Measurements from ENCODE around the gene SDK1.
"Not testable (repeated sequence)": the region's sequence is repeated elsewhere in the genome, so short reads cannot be mapped to it uniquely, and the experiment has no call there.

Gene SDK1

DNA sequence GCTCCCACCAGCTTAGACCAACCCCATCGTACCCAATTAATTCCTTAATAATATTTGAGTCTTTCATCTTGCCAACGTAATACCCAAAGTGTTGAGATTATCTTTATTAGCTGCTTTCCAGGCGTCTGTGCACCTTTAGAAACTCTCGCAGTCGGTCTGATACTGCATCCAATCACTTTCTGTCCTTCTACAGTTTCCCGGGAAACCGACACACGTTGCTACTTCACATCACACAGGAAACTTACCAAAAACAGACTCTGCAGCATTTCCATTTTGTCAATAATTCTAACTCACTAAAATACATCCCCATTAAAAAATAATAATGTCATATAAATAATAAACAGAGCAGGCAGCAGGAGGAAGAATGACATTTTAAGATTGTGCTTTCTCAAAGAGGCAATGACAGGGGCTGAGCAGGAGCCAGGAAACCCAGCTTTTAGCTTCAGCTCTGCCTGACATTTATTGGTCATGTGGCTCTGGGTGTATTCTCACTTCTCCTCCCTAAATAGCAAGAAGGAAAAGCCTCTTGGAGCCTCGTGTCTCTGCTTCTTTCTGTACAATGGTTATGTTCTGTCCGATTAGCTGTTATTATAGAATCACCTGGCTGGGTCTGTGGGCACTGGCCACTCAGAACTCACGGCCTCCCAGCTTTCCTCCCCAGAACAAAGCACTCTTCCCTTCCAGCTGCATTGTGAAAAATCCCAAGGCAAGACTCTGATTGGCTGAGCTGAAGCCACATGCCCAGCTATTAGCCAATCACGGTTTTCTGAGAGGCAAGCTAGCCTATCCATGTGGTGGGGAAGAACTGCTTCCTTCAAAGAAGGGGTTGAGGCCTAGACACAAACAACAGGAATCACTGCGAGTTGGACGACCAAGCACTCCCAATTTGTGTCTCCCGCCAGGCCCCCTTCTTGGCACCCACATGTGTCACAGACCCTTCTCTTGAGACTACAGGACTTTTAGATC, 956.4 kb downstream of the SDK1 start:
- no peak for DNase-seq (ENCODE audit: low read depth in 2 of 2, low spot score in 1 of 2)

DNA sequence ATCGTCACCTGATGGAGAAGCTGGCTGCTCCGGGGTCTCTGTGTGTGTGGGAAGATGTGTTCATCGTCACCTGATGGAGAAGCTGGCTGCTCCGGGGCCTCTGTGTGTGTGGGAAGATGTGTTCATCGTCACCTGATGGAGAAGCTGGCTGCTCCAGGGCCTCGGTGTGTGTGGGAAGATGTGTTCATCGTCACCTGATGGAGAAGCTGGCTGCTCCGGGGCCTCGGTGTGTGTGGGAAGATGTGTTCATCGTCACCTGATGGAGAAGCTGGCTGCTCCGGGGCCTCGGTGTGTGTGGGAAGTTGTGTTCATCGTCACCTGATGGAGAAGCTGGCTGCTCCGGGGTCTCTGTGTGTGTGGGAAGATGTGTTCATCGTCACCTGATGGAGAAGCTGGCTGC, 959.1 kb downstream of the SDK1 start:
- DNase-seq (ENCODE audit: low read depth in 2 of 2, low spot score in 1 of 2), result not testable (repeated sequence)

DNA sequence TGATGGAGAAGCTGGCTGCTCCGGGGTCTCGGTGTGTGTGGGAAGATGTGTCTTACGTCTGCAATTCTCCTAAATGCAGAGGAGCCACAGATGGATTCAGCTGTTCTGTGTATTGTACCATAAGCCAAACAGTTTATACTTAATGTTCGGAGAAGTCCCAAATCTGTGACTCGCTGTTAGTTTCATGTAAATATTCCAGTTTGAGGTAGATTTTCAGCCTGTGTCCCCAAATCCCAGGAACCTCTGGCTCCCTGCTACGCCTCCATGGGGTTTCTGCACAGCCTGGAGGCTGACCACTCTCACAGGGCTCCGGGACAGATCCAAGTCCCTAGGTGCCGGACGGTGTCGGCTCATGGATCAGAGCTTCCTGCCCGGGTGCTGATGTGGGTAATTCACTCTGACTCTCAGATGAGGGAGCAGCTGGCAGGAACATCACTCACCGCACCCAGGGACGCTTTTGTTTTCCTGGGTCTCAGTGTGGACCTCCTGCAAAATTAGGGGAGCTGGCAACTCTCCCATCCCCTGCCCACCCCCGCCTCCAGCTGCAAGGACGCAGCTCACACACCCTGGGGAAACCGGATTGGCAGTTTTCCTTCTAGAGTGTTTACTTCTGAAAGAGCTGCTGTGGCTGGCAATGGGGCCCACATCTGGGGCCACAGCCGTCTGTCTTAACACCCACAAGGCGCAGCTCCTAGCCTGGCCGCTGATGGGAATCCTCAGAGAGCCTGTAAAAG, 960.0 kb downstream of the SDK1 start:
- no peak for DNase-seq (ENCODE audit: low read depth in 2 of 2, low spot score in 1 of 2)

DNA sequence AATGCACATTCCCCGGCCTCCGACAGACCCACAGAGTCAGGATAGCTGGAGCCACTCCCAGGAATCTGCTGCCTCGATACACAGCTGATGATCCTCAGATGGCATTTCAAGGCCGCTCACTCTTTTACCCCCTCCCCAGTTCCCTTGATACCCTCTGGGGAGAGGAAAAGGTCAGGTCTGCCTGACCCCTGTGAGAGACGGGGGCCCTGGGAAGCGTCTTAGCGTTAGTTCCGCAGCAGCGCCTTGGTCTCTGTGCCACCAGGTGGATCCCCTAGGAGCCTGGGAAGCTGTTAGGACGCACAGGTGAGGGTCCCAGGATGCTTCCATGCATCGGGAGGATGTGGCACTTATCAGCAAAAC, 960.5 kb downstream of the SDK1 start:
- DNase-seq (ENCODE audit: low read depth in 2 of 2, low spot score in 1 of 2), result no peak

DNA sequence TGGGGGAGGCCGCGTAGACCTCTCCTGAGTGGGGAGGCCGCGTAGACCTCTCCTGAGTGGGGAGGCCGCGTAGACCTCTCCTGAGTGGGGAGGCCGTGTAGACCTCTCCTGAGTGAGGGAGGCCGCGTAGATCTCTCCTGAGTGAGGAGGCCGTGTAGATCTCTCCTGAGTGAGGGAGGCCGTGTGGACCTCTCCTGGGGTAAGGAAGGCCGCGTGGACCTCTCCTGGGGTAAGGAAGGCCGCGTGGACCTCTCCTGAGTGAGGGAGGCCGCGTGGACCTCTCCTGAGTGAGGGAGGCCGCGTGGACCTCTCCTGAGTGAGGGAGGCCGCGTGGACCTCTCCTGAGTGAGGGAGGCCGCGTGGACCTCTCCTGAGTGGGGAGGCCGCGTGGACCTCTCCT, 963.2 kb downstream of the SDK1 start:
- DNase-seq (ENCODE audit: low read depth in 2 of 2, low spot score in 1 of 2), result not testable (repeated sequence)

DNA sequence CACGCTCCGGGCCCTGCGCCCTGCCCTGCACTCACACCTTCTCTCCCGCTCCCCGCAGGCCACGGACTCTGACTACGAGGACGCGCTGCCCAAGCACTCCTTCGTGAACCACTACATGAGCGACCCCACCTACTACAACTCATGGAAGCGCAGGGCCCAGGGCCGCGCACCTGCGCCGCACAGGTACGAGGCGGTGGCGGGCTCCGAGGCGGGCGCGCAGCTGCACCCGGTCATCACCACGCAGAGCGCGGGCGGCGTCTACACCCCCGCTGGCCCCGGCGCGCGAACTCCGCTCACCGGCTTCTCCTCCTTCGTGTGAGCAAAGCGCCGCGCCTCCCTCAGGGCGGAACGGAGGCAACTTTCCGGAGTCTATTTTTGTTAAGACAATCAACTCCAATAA, 964.0 kb downstream of the SDK1 start:
- DNase-seq (ENCODE audit: low read depth in 2 of 2, low spot score in 1 of 2), result no peak

DNA sequence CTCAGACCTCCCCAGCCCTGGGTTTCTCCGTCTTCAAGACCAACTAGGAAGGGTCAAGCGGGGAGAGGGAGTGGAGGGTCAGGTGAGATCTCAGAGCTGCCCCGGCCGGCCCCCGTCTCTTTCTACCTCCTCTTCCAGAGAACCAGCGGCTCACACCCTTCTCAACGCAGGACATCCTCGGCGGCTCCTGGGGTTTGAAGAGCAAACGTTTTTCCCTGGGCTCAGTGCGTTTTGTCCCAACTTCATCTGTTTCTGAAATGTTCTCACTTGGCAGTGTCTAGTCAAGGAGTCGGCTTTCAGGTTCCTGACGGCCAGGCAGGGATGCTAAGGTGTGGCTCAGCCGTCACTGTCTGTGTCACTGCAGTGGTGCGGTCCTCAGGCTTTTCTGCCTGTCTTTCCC, 964.6 kb downstream of the SDK1 start:
- DNase-seq (ENCODE audit: low read depth in 2 of 2, low spot score in 1 of 2), result no peak

DNA sequence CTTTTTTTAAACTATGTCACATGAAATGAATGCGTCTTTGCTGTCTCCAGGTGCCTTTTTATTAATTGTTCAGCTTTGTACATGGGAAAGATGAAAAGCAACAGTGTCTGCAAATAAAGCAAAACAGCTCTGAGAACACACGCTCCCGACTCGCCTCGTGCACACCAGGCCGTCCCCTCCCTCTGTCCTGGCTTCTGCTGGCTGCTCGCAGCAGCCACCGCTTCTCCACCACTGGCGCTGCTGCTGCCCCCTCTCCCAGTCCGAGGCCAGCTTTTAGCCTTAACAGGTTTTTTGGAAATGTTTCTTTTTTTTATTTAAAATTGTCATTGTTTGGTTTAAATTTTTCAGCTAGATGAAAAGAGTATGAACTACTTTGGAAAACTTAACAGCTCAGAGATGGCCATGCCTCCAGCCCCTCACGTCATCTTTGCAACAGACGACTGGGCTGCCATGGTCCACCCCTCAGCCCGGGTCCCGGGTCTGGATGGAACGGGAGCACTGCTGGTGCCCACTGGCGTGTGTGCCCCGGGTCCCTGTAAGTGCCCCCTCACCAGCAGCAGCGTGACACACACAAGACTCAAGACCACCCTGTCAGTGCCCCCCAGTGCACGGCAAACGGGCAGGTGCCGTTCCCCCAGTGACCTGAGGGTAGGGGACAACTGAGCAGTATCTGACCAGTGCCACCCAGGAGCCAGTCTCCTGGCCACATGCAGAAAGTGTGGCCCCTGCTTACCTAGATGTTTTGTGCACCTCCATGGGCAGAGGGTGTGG, 965.4 kb downstream of the SDK1 start:
- DNase-seq (ENCODE audit: low read depth in 2 of 2, low spot score in 1 of 2), result no peak

DNA sequence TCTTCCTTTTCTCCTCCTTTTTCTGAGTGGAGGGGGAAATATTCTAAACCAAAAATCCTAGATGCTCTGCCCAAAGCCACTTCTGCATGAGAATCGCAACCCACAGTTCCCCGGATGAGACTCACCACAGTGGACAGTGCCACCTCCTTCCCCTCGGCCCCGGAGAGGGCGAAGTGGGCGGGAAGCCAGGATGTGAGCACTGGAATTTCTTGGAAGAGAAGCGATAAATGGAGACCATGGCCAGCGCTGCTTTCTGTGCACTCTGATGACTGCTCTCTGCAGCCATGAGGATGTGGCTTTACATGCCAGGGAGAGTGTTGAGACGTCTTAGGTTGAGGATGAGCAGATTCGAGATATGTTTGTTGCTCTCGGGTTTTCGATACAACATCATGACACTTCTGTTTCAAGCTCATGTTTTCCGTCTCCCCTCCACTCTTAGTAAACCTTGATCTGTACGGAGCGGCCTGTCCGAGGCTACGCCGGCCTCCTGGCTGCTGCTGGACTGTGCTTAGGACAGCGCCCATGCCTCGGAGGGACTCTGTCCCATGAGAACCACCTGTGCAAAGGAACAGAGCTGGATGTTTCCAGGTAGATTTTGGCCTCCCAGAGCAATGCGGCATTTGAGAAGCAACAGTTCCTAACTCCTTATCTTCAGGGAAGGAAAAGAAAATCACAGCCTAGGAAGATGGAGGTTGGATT, 966.4 kb downstream of the SDK1 start:
- DNase-seq (ENCODE audit: low read depth in 2 of 2, low spot score in 1 of 2), result no peak

DNA sequence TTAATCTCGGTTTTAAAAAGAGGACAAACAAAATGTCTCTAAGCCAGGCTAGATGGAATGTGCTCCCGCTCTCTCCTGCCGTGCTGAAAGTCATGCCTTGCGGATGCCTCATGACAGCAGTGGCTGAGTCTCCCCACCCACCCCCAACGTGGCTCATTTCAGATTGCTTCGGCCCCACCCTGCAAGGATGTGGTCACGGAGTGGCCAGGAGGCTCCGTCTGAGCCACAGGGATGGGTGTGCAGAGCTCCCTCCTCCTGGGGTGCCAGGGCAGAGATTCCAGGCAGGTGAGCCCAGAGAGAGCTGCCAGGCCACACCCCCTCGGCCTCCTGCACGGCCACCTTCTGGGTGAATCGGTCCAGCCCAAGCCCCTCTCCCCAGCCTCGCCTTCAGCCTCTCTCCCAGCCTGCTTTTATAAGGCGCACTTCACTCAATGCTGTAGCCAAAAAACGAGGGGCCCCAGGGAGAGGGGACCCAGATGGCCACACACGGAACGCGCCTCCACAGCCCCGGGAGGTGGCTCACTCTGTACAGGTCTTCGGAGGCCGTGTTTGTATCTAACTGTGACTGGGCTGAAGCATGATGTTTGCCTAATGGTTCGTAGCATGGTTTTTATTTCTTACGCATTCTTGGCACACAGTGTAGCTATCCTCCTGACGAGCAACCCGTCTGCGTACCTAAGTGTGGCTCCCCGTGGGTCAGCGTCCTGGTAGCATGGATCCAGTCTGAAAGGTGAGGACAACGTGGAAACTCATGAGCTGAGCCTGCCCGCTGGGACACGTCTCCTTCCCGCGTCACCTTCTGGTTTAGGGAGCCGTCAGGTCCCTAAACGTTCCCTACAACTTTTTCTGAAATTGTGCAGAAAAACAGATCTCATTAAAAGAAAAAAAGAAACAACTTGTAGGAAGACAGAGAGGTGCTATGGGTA, 967.3 kb downstream of the SDK1 start:
- no peak for DNase-seq (ENCODE audit: low read depth in 2 of 2, low spot score in 1 of 2)

DNA sequence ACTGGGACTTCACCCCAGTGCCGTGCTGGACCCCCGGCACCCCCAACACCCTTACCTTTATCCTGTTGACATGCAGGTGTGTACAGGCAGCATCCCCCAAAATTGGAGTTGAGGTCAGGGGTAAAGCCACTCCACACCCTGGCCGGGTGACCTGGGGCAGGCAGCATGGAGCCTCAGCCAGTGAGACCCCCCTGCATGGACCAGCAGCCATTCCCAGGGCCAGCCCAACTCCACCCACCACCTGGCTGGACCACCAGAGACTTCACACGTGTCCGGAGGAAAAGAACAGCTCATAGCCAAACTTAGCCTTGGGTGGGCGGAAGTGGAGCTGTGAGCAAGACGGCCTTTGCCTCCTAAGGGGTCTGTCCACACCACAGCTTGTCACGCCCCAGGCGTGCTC, 968.0 kb downstream of the SDK1 start:
- no peak for DNase-seq (ENCODE audit: low read depth in 2 of 2, low spot score in 1 of 2)

DNA sequence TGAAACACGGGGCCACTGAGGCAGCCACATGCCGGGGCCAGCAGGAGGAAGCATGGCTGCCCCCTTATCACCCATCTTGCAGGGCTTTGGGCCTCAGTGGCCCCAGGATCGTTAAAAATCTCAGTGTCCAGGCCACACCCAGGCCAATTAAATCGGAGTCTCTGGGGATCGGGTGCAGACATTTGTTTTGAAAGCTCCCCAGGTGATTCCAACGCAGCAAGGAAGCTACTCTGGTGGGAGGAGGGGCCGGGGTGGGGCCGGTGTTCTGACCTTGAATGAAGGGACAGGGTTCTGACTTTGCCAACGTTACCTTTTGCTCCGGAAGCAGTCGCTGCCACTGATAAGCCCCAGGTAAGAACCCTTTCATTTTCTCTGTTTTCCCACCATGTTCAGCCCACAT, 968.7 kb downstream of the SDK1 start:
- DNase-seq (ENCODE audit: low read depth in 2 of 2, low spot score in 1 of 2), result no peak

DNA sequence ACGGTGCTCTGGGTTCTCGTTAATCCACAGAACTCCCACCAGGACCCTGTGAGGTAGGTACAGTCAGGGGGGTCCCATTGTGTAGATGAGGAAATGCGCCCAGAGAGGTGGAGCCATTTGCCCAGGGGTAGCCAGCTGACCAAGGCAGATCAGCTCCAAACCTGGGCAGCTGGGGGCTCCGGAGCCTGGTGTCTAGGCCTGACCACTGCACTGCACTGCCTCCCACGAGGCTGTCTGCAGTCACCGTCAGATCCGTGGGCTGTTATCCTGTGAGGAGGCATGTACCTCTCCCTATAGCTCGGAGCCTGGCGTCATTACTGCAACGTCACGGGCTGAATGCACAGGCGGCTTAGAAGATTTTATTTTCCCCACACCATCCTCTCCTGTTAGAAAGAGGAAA, 969.2 kb downstream of the SDK1 start:
- no peak for DNase-seq (ENCODE audit: low read depth in 2 of 2, low spot score in 1 of 2)

DNA sequence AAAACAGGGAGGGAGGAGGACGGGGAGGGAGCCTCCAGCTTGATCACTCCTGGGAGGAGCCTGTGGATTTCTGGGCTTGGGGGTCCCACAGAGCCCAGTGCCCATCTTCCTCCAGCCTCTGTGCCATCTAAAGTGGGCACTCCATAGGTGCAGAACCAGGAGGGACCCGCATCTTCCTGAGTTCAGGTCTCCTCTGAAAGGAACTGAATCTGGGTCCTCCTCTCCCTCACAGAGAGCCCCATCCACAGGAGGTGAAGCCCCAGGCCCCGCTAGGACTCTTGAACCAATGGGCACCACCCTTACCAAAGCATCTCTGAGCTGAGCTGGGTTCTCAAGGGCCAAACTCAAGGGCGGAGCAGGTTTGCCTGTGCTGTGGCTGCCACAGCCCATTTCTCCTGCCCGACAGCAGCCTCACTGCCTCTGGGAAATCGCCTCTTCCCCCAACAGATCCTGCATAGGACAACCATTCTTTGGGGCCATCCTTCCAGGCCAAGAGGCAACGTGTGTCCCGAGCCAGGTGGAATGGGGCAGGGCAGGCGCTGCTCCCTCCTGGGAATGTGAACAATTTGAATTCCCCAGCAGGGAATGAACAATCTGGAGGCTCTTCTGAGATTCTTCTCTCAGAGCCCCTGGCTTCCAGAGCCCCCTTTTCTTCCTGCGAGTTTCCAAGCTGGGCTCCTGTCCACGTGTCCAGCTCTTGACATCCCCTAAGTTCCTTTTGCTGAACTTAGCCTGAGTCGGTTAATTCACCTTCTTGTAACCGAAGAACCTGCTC, 970.1 kb downstream of the SDK1 start:
- DNase-seq (ENCODE audit: low read depth in 2 of 2, low spot score in 1 of 2), result no peak

DNA sequence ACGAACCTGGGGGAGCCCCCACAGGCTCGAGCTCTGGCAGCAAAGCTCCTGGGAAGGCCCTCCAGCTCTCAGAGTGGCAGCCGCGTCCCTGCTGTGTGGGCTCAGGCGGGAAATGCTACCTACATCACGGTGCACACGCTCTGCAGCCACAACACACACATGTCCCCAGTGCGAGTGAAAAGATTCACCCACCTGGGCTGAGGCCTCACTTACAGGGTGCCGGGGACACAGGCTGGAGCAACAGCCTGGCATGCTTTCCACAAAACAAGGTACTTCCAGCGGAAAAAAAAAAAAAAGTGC, 970.6 kb downstream of the SDK1 start:
- no peak for DNase-seq (ENCODE audit: low read depth in 2 of 2, low spot score in 1 of 2)

DNA sequence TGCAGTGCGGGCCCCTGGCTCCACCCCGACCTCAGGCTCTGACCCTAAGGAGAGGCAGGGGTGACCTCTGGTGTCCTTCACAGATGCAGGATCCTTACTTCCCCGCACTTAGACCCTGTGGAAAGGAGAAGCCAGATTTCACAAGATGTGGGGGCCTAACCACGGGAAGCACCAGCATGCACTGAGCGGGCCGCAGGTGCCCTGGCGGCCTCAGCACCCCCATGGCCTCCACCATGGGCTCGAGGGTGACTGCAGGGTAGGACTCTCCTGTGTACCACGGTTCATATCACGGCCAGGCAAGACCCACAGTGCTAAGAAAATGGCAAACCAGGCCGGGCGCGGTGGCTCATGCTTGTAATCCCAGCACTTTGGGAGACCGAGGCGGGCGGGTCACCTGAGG, 971.1 kb downstream of the SDK1 start:
- DNase-seq (ENCODE audit: low read depth in 2 of 2, low spot score in 1 of 2), result no peak

DNA sequence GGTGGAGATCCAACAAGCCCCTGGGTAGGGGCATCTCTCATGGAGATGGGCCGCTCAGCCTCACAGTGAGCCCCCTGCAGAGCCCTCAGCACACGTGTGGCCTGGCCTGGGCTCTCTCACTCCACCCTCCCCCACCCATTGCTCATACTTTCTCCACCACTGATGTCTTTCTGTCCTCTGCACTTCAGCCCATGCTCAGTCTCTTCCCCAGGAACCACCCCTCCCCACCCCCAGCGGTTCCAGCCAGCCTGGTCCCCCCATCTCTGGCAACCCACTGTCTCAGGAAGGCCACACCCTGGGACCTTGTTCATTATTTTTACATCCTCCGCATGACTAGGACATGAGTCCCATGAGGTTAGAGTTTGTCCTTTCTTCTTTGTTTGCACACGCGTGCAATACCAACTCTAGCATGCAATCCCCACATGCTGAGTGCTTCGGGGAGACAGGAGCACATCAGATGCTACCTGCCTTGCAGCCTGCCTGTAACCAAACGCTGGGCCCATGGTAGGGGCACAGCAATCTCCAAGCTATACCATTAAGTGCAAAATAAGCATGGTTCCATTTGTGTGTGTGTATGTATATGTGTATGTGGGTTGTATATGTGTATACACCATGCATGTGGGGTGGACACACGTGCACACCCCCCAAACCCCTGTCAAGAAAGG, 972.6 kb downstream of the SDK1 start:
- DNase-seq (ENCODE audit: low read depth in 2 of 2, low spot score in 1 of 2), result no peak

DNA sequence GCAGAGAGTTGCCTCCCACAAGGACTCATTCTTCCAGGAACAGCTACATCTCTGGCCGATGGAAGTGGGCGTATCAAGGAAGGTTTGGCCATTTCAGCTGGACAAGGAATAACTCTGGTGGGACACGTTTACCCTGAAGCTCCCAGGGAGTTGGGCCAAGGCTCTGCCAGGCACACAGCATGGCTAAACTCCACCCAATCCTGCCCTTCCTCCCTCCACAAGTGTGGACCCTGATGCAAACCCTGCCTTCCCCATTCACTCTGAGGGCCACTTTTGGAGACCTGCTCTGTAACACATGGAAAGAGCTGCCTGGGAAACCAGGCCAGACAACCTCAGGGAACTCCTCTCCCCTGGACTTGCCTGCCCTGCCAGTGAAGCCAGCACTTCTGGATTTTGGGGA, 973.2 kb downstream of the SDK1 start:
- DNase-seq (ENCODE audit: low read depth in 2 of 2, low spot score in 1 of 2), result no peak

DNA sequence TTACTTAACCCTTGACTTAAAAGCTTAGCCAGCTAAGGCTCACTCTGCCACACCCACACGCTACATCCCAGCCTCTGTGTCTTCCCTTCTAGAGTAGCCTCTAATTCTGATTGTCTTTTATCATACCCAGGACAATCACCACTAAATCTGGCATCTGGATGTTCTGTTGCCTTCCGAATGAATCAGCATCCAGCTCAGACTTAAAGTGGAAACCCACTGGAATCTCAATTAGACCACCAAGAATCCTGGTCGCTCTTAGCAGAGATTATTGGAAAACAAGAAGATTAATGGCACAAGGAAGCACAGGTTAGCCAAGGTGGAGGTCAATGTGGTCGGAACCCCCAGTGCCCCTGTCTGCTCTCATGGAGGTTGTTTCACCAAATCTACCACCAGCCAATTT, 976.9 kb downstream of the SDK1 start:
- DNase-seq (ENCODE audit: low read depth in 2 of 2, low spot score in 1 of 2), result no peak

Data from stimulated activated CD8-positive, alpha-beta memory T cell treated with anti-CD3 and anti-CD28 coated beads, Interleukin-4, amount 100 ng/mL, for 4 hours (primary cell).